Liver (tissue), 9 donors: ENCODE data around the gene ARL6IP4. TPM values are rescaled to one million over a fixed set of nuclear protein-coding genes. Genes with fewer than 3 reads are reported as not detected.

Experiments used
- DNase-seq: peaks from one replicate; pipeline ENCODE4 v3.0.0-alpha.2; 2017; ENCODE audit warnings: low spot score
- H3K27ac ChIP-seq, 2 donors: one replicate each; pipeline ENCODE4 v1.7.0; 2013; ENCODE audit warnings: inconsistent platforms in 2 of 2, low read length in 2 of 2, control low read depth in 1 of 2, low read depth in 1 of 2, mild to moderate bottlenecking in 1 of 2
- H3K27me3 ChIP-seq, 4 donors: one replicate each; pipeline versions ENCODE4 v1.6.1 to v1.7.0; 2013; ENCODE audit warnings: low read length in 3 of 4, inconsistent platforms in 1 of 4, mild to moderate bottlenecking in 1 of 4, moderate library complexity in 1 of 4; ENCODE audit not compliant: control insufficient read depth in 4 of 4, insufficient read depth in 4 of 4
- H3K36me3 ChIP-seq, 4 donors: one replicate each; pipeline versions ENCODE4 v1.6.1 to v1.7.0; 2013; ENCODE audit warnings: low read length in 3 of 4, mild to moderate bottlenecking in 3 of 4, low read depth in 1 of 4, moderate library complexity in 1 of 4; ENCODE audit not compliant: control insufficient read depth in 4 of 4, insufficient read depth in 3 of 4
- H3K4me1 ChIP-seq, 4 donors: one replicate each; pipeline versions ENCODE4 v1.6.1 to v1.7.0; 2013; ENCODE audit warnings: low read length in 3 of 4, mild to moderate bottlenecking in 3 of 4, moderate library complexity in 1 of 4; ENCODE audit not compliant: control insufficient read depth in 4 of 4, insufficient read depth in 4 of 4
- H3K4me3 ChIP-seq, 3 donors: one replicate each; pipeline versions ENCODE4 v1.6.1 to v1.7.0; 2013; ENCODE audit warnings: low read length in 3 of 3, control low read depth in 1 of 3, low read depth in 1 of 3, mild to moderate bottlenecking in 1 of 3
- H3K9ac ChIP-seq, 2 donors: one replicate each; pipeline ENCODE4 v1.7.0; 2013; ENCODE audit warnings: low read length in 2 of 2, mild to moderate bottlenecking in 2 of 2, moderate library complexity in 2 of 2, control low read depth in 1 of 2, low read depth in 1 of 2
- H3K9me3 ChIP-seq, 4 donors: one replicate each; pipeline versions ENCODE4 v1.6.1 to v1.7.0; 2013; ENCODE audit warnings: low read length in 3 of 4; ENCODE audit not compliant: control insufficient read depth in 4 of 4
- CTCF ChIP-seq: fragments of 150-350 bp; IDR thresholded peaks from 2 replicates; pipeline ENCODE4 v1.5.1; 2017; ENCODE audit warnings: improper control_type of control experiment, low read depth, low read length; ENCODE audit not compliant: missing input control
- EGR1 ChIP-seq, 2 donors: IDR thresholded peaks; 2 replicates each; pipeline ENCODE4 v1.6.1; 2016 to 2018; ENCODE audit warnings: antibody characterized with exemption in 2 of 2, low read depth in 2 of 2
- FOXA1 ChIP-seq: IDR thresholded peaks from 2 replicates; pipeline ENCODE4 v1.6.1; 2016; ENCODE audit warnings: antibody characterized with exemption
- FOXA2 ChIP-seq: IDR thresholded peaks from 2 replicates; pipeline ENCODE4 v1.6.1; 2016; ENCODE audit warnings: antibody characterized with exemption
- GABPA ChIP-seq, 2 donors: IDR thresholded peaks in 1 of 2; conservative IDR thresholded peaks in 1 of 2; 2 replicates each; pipeline ENCODE4 v1.6.1; 2016; ENCODE audit warnings: antibody characterized with exemption in 2 of 2, mild to moderate bottlenecking in 1 of 2, moderate library complexity in 1 of 2
- HNF4A ChIP-seq, 2 donors: conservative IDR thresholded peaks; 2 replicates each; pipeline ENCODE4 v1.6.1; 2016; ENCODE audit warnings: antibody characterized with exemption in 2 of 2, mild to moderate bottlenecking in 2 of 2
- HNF4G ChIP-seq: IDR thresholded peaks from 2 replicates; pipeline ENCODE4 v1.6.1; 2016; ENCODE audit warnings: antibody characterized with exemption
- MAX ChIP-seq: IDR thresholded peaks from 2 replicates; pipeline ENCODE4 v1.6.1; 2016; ENCODE audit warnings: antibody characterized with exemption
- NR2F2 ChIP-seq: IDR thresholded peaks from 2 replicates; pipeline ENCODE4 v1.6.1; 2016; ENCODE audit warnings: antibody characterized with exemption
- REST ChIP-seq: IDR thresholded peaks from 2 replicates; pipeline ENCODE4 v1.6.1; 2016; ENCODE audit warnings: antibody characterized with exemption, mild to moderate bottlenecking
- YY1 ChIP-seq: IDR thresholded peaks from 2 replicates; pipeline ENCODE4 v1.6.1; 2016; ENCODE audit warnings: antibody characterized with exemption, mild to moderate bottlenecking
- ZBTB33 ChIP-seq: IDR thresholded peaks from 2 replicates; pipeline ENCODE4 v1.6.1; 2016; ENCODE audit warnings: antibody characterized with exemption
- WGBS: extraction: QIAGEN DNeasy Blood & Tissue Kit; methylation state at CpG from one replicate; pipeline ENCODE4 v1.1.7; 2013; 5-methylcytosine and 5-hydroxymethylcytosine counted together
- polyA plus RNA-seq, 2 donors: library from polyadenylated mRNA; stranded (reverse) in 1 of 2; unstranded in 1 of 2; fragments of 200-250 nt in 1 of 2; fragments of >200 nt in 1 of 2; fragmentation: Nextera tagmentation in 1 of 2; extraction: Ambion mirVana in 1 of 2; gene quantifications; one replicate each; pipeline versions ENCODE4 v1.2.1 to v1.2.3, GENCODE V29; 2013 to 2015
- total RNA-seq, 2 donors: library from RNA; depleted of rRNA; stranded (reverse); fragments of >200 nt; gene quantifications; one replicate each; pipeline ENCODE4 v1.2.3, GENCODE V29; 2014
- donor health status: healthy.
- donor health status: healthy.
- donor health status: healthy.
- donor health status: healthy.
- donor health status: healthy.

ARL6IP4 gene
- total and polyA plus RNA-seq, 4 donors: 59.2 to 187 (median 121) TPM

GRCh38 chr12:122999196-122999946 lies 18.9 kb downstream of the ARL6IP4 start:
- 95% methylated on average over 8 of the region's 8 CpGs for WGBS
- peaks cover 0 to 6% (median 2%) of the 10 kb centered on the region in 4 donors for H3K36me3 ChIP-seq
- no peaks in the 10 kb centered on the region for H3K27me3 ChIP-seq
- H3K4me1 ChIP-seq: peaks cover 31 to 55% (median 51%) of the 10 kb centered on the region in 4 donors
- no peak for DNase-seq
- TF ChIP-seq CTCF: no peak
- TF ChIP-seq HNF4G: no peak
- no peak for TF ChIP-seq FOXA1
- TF ChIP-seq HNF4A (conservative IDR thresholded peaks at IDR 0.05): no peak
- no peak for TF ChIP-seq EGR1 (IDR thresholded peaks at IDR 0.05; ENCODE audit: low read depth in 2 of 2)
- TF ChIP-seq ZBTB33: no peak
- no peak for TF ChIP-seq REST
- no peak for TF ChIP-seq YY1
- H3K4me3 ChIP-seq: no peak overlapping the region
- no peaks in the 10 kb centered on the region for H3K9me3 ChIP-seq
- no peak overlapping the region for H3K27ac ChIP-seq
- no peak overlapping the region for H3K9ac ChIP-seq

- 84% methylated on average over 20 of the region's 20 CpGs for WGBS
- no peak for DNase-seq
- no peak overlapping the region for H3K9ac ChIP-seq
- H3K4me1 ChIP-seq: peaks cover 31 to 49% (median 45%) of the 10 kb centered on the region in 4 donors
- no peak overlapping the region for H3K4me3 ChIP-seq
- H3K9me3 ChIP-seq: no peaks in the 10 kb centered on the region
- no peak overlapping the region for H3K27ac ChIP-seq
- TF ChIP-seq NR2F2 (no peak), HNF4A (conservative IDR thresholded peaks at IDR 0.05) (no peak), GABPA (IDR thresholded peaks at IDR 0.05 in 1 of 2, conservative IDR thresholded peaks at IDR 0.05 in 1 of 2) (no peak), FOXA2 (no peak), CTCF (no peak), MAX (no peak)
- H3K27me3 ChIP-seq: no peaks in the 10 kb centered on the region
- peaks cover 2 to 12% (median 8%) of the 10 kb centered on the region in 4 donors for H3K36me3 ChIP-seq
Observed at GRCh38 chr12:122999986-123000420, 19.5 kb downstream of the ARL6IP4 start.
